IgD-negative memory B cell (primary cell): ENCODE results near the gene SLC35B1. TPM values are rescaled to one million over a fixed set of nuclear protein-coding genes. Genes with fewer than 3 reads are reported as not detected.
"Not testable (repeated sequence)": the region's sequence is repeated elsewhere in the genome, so short reads cannot be mapped to it uniquely, and the experiment has no call there.

ENCODE experiments used
- H3K27ac Mint-ChIP-seq, 3 donors: one replicate each; pipeline ENCODE4 v1.8.0; 2020 to 2022; ENCODE audit warnings: mild to moderate bottlenecking in 3 of 3, mixed read lengths in 3 of 3, moderate library complexity in 1 of 3
- H3K27me3 Mint-ChIP-seq: one replicate; pipeline ENCODE4 v1.8.0; 2021; ENCODE audit warnings: mixed read lengths
- H3K36me3 Mint-ChIP-seq: one replicate; pipeline ENCODE4 v1.8.0; 2020; ENCODE audit warnings: mild to moderate bottlenecking, mixed read lengths
- H3K4me1 Mint-ChIP-seq, 3 donors: one replicate each; pipeline ENCODE4 v1.8.0; 2020 to 2022; ENCODE audit warnings: mixed read lengths in 3 of 3, mild to moderate bottlenecking in 1 of 3
- H3K4me3 Mint-ChIP-seq, 4 donors: one replicate each; pipeline ENCODE4 v1.8.0; 2020 to 2022; ENCODE audit warnings: mild to moderate bottlenecking in 4 of 4, mixed read lengths in 4 of 4, moderate library complexity in 3 of 4
- H3K9me3 Mint-ChIP-seq, 3 donors: one replicate each; pipeline ENCODE4 v1.8.0; 2020 to 2021; ENCODE audit warnings: mixed read lengths in 3 of 3, mild to moderate bottlenecking in 1 of 3
- polyA plus RNA-seq: library from polyadenylated mRNA; unstranded; fragments of 300-500 nt; fragmentation: Illumina TruSeq; gene quantifications from one replicate; pipeline ENCODE4 v1.2.3, GENCODE V29; 2021

Gene SLC35B1
- polyA plus RNA-seq, 1 donor from 2014 or later = 27.7 TPM

DNA sequence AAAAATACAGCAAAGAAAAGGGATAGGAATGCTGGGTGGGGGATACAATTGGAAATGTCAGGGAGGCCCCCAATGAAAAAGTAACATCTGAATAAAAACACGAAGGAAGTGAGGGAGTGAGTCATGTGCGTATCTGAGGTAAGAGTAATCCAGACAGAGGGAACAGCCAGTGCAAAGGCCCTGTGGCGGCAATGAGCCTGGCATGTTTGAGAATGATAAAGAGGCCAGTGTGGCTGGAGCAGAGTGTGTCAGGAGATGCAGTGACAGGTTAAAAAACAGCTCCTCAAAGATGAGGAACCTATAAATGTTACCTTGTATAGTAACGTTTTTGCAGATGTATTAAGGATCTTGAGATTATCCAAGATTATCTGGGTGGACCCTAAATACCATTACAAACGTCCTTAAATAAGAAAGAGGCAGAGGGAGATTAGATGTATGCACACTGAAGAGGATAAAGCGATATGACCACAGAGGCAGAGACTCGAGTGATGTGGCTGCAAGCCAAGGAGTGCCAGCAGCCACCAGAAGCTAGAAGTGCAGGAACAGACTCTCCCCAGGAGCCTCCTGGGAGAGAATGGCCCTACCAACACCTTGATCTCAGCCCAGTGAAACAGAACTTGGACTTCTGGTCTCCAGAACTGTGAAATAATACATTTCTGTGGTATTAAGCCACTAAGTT, 17.8 kb upstream of the SLC35B1 start:
- Mint-ChIP-seq H3K4me3 (peak overlapping the region in 2 of 4 donors; percentile 22 to 51), H3K36me3 (peaks cover 9% of the 10 kb centered on the region), H3K9me3 (peaks cover 0 to 2% (median 0%) of the 10 kb centered on the region in 3 donors), H3K27ac (peak overlapping the region in 1 of 3 donors; percentile 82), H3K27me3 (no peaks in the 10 kb centered on the region), H3K4me1 (peaks cover 9 to 29% (median 15%) of the 10 kb centered on the region in 3 donors)

DNA sequence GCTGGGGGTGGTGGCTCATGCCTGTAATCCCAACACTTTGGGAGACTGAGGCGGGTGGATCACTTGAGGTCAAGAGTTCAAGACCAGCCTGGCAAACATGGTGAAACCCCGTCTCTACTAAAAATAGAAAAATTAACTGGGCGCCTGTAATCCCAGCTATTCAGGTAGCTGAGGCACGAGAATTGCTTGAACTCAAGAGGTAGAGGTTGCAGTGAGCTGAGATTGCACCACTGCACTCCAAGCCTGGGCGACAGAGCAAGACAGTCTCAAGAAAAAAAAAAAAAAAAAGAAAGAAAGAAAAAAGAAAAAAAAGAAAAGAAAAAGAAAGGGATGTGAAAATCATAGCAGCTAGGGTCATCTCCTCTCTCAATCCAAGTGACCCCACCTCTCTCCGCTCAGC, 16.8 kb upstream of the SLC35B1 start:
- peak overlapping the region in 1 of 3 donors; percentile 82 for H3K27ac Mint-ChIP-seq
- H3K36me3 Mint-ChIP-seq, H3K4me3 Mint-ChIP-seq, H3K9me3 Mint-ChIP-seq, H3K27me3 Mint-ChIP-seq: not testable (repeated sequence)
- peaks cover 9 to 26% (median 12%) of the 10 kb centered on the region in 3 donors for H3K4me1 Mint-ChIP-seq

DNA sequence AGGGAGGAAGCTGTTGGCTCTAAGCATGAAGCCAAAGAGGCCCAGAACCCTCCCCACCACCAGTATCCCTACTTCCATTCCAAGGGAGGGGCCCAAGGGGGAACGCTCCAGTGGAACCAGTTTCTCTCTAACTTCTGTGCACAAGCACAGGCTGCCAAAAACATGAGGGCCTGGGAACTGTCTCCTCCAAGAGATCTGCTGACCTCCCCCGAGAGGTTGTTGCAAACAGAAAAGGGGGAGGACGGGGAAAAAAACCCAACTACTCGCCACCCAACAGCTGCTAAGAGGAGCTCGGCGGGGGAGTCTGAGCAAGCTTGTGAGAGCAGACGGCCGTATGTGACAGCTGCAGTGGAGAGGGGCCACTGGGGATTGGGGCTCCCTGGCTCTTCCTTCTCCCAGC, 15.7 kb upstream of the SLC35B1 start:
- Mint-ChIP-seq H3K9me3 (peaks cover 0 to 2% (median 0%) of the 10 kb centered on the region in 3 donors), H3K27ac (peak overlapping the region in 2 of 3 donors; percentile 67 to 81), H3K27me3 (no peaks in the 10 kb centered on the region), H3K4me3 (no peak overlapping the region), H3K36me3 (peaks cover 9% of the 10 kb centered on the region), H3K4me1 (peaks cover 0 to 18% (median 11%) of the 10 kb centered on the region in 3 donors)

DNA sequence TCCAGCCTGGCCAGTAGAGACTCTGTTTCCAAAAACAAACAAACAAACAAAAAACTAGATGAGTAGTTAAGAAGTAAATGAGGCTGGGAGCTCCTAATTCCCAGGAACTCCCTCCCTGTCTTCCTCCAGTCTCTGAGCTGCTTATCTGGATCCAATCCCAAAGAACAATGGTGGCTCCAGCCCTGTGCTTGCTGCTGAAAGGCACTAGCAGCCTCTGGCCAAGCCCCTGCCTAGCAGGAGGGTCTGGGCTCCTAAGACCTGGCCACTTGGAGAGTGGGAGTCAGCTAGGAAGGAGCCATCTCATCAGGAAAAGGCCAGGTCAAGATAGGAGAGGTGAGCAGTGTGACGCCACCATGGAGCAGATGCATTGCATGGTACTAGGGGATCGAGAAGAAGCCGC, 14.3 kb upstream of the SLC35B1 start:
- Mint-ChIP-seq H3K9me3 (peaks cover 0 to 2% (median 0%) of the 10 kb centered on the region in 3 donors), H3K27ac (no peak overlapping the region), H3K27me3 (no peaks in the 10 kb centered on the region), H3K36me3 (peaks cover 7% of the 10 kb centered on the region), H3K4me3 (no peak overlapping the region), H3K4me1 (peaks cover 0 to 13% (median 5%) of the 10 kb centered on the region in 3 donors)

DNA sequence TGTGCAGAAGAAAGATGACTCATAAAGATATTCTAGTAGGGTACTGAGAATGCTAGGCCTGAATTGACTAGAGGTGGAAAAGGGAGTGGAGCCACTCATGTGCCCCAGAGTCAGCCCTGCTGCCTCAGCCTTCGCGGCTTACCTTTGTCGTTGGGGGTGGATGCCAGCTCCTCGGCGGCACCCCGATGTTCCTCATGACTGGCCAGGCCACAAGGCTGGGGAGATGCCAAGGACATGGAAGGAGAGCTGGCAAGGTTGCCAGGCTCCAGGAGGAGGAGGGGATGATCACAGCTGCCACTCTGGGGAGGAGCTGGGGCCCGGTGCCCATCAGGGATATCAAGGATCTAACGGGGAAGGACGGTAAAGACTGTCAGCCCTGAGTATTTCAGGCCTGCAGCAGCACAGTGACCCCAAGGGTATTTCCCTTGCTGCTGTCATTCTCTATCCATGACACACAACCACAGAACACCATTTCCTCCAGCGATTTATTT, 9.7 kb upstream of the SLC35B1 start:
- no peaks in the 10 kb centered on the region for H3K36me3 Mint-ChIP-seq
- H3K9me3 Mint-ChIP-seq = no peaks in the 10 kb centered on the region
- peaks cover 4 to 9% (median 5%) of the 10 kb centered on the region in 3 donors for H3K4me1 Mint-ChIP-seq
- H3K27ac Mint-ChIP-seq = peak overlapping the region; percentile 84 to 91 (median 85)
- no peak overlapping the region for H3K4me3 Mint-ChIP-seq
- no peaks in the 10 kb centered on the region for H3K27me3 Mint-ChIP-seq

DNA sequence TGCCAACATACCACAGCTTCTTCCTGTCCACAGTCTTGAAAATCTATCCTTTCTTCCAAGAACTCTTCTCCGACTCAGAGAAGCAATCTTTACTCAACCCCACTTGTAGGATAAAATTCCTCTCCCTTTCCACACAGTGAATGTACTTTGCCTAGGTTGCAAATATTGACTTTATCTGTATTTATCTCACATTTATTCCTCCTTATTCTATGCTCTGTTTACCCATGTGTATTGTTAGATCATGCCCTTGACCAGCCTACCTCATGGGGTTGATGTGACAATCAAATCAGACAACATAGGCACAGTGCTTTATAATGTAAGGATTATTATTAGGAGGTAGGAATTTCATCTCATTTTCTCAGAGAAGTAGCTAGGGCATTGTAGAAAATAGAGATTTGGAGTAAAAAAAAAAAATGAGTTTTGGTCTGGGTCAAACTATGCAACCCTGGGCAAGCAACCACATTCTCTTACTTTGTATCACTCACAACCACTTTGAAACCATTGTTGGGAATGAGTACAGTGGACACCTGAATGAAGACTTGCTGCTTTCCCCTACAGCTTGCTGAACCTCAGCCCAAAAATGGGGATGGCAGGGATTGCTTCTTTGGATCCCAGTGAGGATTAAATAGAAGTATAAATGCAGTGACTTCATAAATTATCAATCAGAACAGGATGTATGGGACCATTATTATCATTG, 9.1 kb upstream of the SLC35B1 start:
- H3K4me3 Mint-ChIP-seq = peak overlapping the region in 1 of 4 donors; percentile 53
- no peaks in the 10 kb centered on the region for H3K9me3 Mint-ChIP-seq
- peaks cover 4 to 9% (median 5%) of the 10 kb centered on the region in 3 donors for H3K4me1 Mint-ChIP-seq
- peak overlapping the region in 2 of 3 donors; percentile 84 to 91 for H3K27ac Mint-ChIP-seq
- H3K27me3 Mint-ChIP-seq = no peaks in the 10 kb centered on the region
- no peaks in the 10 kb centered on the region for H3K36me3 Mint-ChIP-seq

DNA sequence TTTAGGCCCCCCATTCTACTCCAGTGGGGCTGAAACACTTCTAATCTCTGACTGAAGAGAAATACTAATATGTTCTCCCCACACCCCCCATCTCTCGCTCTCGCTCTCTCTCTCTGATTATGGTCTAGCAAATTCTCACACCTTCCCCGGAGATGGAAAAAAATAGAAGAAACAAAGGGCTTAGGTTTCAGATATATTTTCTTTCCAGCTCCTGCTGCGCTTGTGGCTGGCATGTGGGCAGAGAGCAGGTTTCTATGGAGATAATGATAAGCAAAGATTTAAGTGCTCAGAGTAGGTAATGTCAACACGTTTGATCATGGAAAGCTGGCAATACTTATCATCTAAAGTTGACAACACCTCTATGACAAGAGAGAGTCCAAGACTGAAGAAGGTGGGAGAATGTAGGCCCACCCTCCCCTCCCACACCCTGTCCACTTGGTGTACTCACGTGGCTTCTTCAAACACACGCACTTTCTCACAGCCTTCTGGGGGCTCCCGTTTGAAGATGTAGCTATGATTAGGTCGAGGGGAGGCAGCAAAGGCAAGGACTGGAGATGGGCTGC, 8.0 kb upstream of the SLC35B1 start:
- Mint-ChIP-seq H3K4me3 (peak overlapping the region in 1 of 4 donors; percentile 79), H3K4me1 (peaks cover 4 to 9% (median 5%) of the 10 kb centered on the region in 3 donors), H3K36me3 (peaks cover 3% of the 10 kb centered on the region), H3K27ac (peak overlapping the region; percentile 72 to 93 (median 91)), H3K27me3 (no peaks in the 10 kb centered on the region), H3K9me3 (no peaks in the 10 kb centered on the region)

DNA sequence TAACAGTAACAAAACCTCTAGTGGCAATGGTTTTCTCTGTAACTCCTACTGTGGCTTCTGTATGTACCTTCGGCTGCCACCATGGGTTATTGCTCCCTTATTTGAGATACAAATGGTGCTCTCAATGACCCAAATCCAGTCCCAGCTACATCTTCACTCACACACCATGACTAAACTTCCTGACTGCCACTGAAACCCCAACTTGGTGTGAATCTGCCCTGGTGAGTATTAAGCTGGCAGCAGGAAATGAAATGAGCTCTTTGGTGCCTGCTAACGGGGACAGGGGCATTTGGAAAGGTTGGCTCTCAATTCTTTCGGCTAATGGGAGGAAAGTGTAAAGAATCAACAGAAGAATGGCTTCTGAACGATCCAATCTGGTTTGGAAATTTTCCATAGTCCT, 7.5 kb upstream of the SLC35B1 start:
- Mint-ChIP-seq H3K27me3 (no peaks in the 10 kb centered on the region), H3K36me3 (peaks cover 3% of the 10 kb centered on the region), H3K27ac (peak overlapping the region; percentile 78 to 93 (median 91)), H3K4me3 (peak overlapping the region in 1 of 4 donors; percentile 79), H3K9me3 (no peaks in the 10 kb centered on the region), H3K4me1 (peaks cover 4 to 9% (median 5%) of the 10 kb centered on the region in 3 donors)

DNA sequence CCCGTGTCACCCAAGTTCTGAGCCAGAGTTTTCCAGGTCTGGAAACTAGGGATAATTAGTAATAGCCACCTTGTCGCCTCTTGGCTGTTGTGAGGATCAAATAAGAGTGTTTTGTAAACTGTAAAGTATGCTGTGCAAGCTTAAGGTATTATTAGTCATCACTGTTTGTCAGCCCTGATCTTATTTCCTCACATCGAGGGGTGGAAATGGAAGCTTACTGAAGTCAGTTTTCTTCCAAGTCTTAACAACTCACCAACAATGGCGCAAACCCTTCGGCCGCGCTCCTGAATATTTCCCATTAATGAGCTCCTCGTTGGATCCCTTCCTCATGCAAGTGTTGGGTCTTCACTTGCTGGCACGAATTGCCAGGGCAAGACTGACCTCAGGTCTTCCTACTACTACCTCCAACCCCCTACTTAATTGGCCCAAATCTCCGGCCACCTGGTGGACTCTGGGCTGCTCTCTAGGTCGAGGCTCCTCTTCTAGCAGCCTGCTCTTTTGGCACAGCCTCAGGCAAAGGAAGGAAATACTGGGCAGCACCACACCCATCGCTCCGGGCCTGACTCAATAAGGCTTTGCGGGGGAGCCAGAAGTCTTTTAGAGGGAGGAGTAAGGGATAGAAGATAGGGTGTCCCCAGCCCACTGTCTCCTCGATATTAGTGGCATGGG, 885 bp upstream of the SLC35B1 start:
- H3K36me3 Mint-ChIP-seq = peaks cover 5% of the 10 kb centered on the region

DNA sequence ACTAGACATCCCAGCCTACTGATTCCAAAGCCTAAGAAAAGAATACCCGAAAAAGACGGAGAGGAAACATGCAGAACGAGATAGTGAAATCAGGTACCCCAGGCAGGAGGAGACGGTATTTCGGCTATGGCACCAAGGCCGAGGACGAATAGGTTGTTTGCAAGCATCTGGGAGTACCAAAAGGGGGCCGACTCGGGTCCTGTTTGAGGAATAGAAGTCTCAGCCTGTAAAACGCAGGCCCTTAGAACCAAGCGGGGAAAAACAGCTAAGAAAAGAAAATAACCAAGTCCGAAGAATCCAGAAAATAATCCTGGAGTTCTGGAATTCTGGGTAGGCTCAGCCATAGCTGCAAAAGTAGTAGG, 537 bp downstream of the SLC35B1 start:
- Mint-ChIP-seq H3K36me3 (peaks cover 5% of the 10 kb centered on the region), H3K4me3 (peak overlapping the region; percentile 77 to 96 (median 92)), H3K27me3 (no peaks in the 10 kb centered on the region), H3K4me1 (peaks cover 6 to 23% (median 17%) of the 10 kb centered on the region in 3 donors), H3K9me3 (no peaks in the 10 kb centered on the region), H3K27ac (peak overlapping the region; percentile 86 to 100 (median 98))

More for the DNA sequence above, 885 bp upstream of the SLC35B1 start:
- Mint-ChIP-seq H3K4me3 (peak overlapping the region; percentile 77 to 96 (median 92)), H3K4me1 (peaks cover 6 to 23% (median 18%) of the 10 kb centered on the region in 3 donors), H3K27ac (peak overlapping the region; percentile 86 to 100 (median 98)), H3K27me3 (no peaks in the 10 kb centered on the region), H3K9me3 (no peaks in the 10 kb centered on the region)

DNA sequence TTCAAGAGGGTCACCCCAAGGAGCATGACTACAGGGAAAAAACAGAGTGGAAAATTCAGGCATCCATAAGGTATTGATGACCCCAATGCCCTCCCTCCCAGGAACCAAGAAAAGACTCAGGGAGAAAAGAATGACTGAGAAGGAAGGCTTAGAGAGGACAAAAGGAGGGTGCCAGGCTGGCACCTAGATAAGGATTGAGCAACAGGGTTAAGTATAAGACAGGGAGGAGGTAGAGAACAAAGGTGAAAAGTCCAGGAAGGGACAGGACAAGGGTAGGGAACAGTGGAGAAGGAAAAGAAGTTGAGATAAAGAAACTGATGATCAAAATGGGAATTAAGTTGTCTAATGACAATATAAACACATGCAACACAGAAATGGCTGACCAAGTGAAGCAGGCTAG, 2.5 kb downstream of the SLC35B1 start:
- Mint-ChIP-seq H3K4me1 (peaks cover 6 to 23% (median 17%) of the 10 kb centered on the region in 3 donors), H3K27me3 (no peaks in the 10 kb centered on the region), H3K36me3 (peaks cover 6% of the 10 kb centered on the region), H3K4me3 (peak overlapping the region in 3 of 4 donors; percentile 77 to 80 (median 78)), H3K9me3 (no peaks in the 10 kb centered on the region), H3K27ac (peak overlapping the region in 1 of 3 donors; percentile 81)

DNA sequence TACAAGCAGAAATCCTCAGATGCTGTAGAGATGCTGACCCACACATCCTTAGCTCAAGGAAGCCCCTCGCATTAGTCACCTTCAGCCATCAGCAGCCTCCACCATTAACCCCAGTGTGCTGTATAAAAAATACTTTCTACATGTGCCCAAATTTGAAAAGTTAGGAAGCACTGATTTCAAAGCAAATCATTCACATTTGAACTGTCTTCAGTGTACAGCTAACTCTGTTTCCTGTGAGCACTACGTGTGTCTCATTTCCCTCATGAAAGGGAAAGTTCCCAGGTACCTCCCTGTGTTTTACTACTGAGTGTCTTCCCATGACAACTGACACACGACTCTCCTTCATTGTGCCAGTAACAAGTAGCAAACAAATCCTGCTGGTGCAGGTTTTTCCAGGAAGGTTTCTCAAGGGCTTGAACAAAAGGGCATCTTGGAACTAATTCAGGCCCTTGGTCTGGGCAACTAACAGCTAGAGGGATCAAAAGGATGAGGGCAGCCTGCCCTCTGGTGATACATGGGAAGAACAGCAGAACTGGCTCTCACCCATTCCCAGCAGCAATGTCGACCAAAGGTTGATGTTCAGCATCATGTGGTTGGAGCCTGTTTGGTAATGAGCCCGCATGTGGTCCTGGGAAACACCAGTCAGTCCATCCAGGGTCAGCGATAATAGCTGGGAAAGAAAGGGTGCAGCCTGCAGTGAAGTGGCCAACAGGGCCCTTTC, 4.0 kb downstream of the SLC35B1 start:
- H3K9me3 Mint-ChIP-seq = no peaks in the 10 kb centered on the region
- no peak overlapping the region for H3K27ac Mint-ChIP-seq
- H3K27me3 Mint-ChIP-seq = no peaks in the 10 kb centered on the region
- H3K36me3 Mint-ChIP-seq = peaks cover 7% of the 10 kb centered on the region
- H3K4me1 Mint-ChIP-seq = peaks cover 6 to 21% (median 16%) of the 10 kb centered on the region in 3 donors
- peak overlapping the region in 1 of 4 donors; percentile 39 for H3K4me3 Mint-ChIP-seq

DNA sequence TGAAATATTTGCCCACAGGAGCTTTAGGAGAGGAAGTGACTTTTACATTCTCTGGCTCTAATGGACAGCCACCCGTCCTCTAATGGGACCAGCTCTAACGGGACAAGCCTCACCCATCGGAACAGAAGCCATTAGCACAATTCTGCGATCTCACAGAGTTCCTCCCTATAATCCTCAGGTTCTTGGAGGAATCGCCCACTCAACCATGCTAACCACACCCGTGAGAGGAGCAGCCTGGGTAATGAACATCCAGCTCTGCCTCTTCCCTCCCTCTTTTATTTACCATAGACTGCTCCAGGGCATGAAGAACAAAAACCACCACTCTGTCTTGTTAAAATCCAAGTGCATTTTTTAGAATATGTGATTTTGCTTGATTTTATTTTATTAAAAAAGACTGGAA, 6.8 kb downstream of the SLC35B1 start:
- Mint-ChIP-seq H3K9me3 (no peaks in the 10 kb centered on the region), H3K27ac (peak overlapping the region in 2 of 3 donors; percentile 11 to 50), H3K4me1 (peaks cover 7 to 10% (median 7%) of the 10 kb centered on the region in 3 donors), H3K27me3 (no peaks in the 10 kb centered on the region), H3K36me3 (peaks cover 7% of the 10 kb centered on the region), H3K4me3 (no peak overlapping the region)

DNA sequence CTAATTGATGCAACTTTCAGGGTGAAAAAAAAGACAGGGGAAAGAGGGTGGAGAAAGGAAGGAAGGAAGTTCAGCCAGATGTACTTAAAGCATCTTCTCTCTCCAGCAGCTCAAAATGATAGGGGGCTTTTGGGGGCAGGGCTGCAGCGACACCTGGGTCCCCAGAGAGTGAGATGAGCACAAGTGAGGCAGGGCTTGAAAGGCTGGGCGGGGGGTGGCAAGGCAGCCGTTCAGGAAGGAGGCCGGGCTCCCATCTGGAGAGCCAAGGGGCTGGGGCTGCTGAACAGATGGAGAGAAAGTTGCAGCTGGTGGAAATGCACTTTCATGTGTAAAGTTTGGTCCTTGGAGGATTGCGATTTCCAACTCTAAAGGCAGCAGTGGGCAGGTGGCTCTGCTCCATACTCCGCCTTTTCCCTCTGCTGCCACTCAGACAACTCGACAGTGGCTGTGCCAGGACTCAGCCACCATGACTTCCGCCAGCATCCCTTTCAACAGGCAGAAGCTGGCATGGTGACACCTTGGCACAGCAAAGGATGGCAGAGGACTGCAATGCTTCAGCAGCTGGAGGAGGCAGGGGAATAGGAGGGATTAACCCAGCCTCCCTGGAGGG, 7.7 kb downstream of the SLC35B1 start:
- H3K4me1 Mint-ChIP-seq = peaks cover 12 to 15% (median 13%) of the 10 kb centered on the region in 3 donors
- peak overlapping the region in 1 of 3 donors; percentile 51 for H3K27ac Mint-ChIP-seq
- H3K36me3 Mint-ChIP-seq = peaks cover 7% of the 10 kb centered on the region
- peak overlapping the region in 1 of 4 donors; percentile 5 for H3K4me3 Mint-ChIP-seq
- no peaks in the 10 kb centered on the region for H3K9me3 Mint-ChIP-seq
- no peaks in the 10 kb centered on the region for H3K27me3 Mint-ChIP-seq
